ENCODE data around the gene MPHOSPH10. TPM values are rescaled to one million over a fixed set of nuclear protein-coding genes. Genes with fewer than 3 reads are reported as not detected.

Gene MPHOSPH10
- total and polyA plus RNA-seq, 2 of the 13 experiments (the other 11 are each of a cell fraction or from before 2014, with no cell fraction given) = 37.8 to 137 TPM

DNA sequence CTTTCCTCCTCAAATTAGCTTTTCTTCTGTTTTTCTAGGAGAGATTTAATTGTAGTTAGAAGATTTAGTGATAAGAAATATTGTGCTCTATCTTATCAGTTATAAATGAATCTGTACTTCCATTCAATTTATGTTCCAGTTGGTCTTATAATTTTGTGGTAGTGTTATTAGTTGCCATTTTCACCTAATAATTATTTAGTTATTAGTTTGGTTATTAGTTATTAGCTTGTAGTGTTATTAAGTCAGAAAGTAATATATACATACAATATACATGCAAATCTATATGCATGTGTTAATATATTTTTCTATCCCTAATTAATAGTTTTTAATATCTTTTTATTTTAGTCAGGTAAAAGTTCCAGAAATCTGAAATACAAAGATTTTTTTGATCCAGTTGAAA is 3.2 kb downstream of the MPHOSPH10 start:
- H3K4me3 ChIP-seq (replicated peaks in 1 of 3; ENCODE audit: insufficient read depth in 1 of 3, low read depth in 2 of 3, low read length in 3 of 3) = peak overlapping the region in 2 of 3 experiments; percentile 56 to 94; a peak in 2 of 6 replicates
- H3K36me3 ChIP-seq (replicated peaks in 1 of 2; ENCODE audit: control insufficient read depth in 1 of 2, insufficient read depth in 2 of 2, low read length in 2 of 2) = peaks cover 17 to 52% of the 10 kb centered on the region in 2 experiments
- H3K9me3 ChIP-seq (ENCODE audit: low read length) = no peaks in the 10 kb centered on the region
- peaks cover 8% of the 10 kb centered on the region; the same call in 1 of the 2 replicates for H4K20me1 ChIP-seq (ENCODE audit: insufficient read depth, low read length)
- in situ Hi-C loops (cut with HindIII; ENCODE audit: extremely low pct_ligation_motif_present, low pct_unique_long_range_greater_than_20kb) = no loop called here
- POLR2A ChIA-PET = no interaction called here
- ATAC-seq (no peak), FAIRE-seq (no peak), DNase-seq (ENCODE audit: low spot score) (no peak)
- no peak overlapping the region for H3K27ac ChIP-seq (ENCODE audit: extremely low read length, insufficient read depth, low read length)
- TF ChIP-seq HIVEP1 (CRISPR knock-in tag; IDR thresholded peaks at IDR 0.05) = no peak
- no peak for TF ChIP-seq ZNF850 (CRISPR knock-in tag; conservative IDR thresholded peaks at IDR 0.05)
- TF ChIP-seq ZNF773 (CRISPR knock-in tag; IDR thresholded peaks at IDR 0.05; ENCODE audit: borderline replicate concordance) = no peak
- TF ChIP-seq NFYB (CRISPR knock-in tag; IDR thresholded peaks at IDR 0.05) = no peak
- TF ChIP-seq, protein P1, sequence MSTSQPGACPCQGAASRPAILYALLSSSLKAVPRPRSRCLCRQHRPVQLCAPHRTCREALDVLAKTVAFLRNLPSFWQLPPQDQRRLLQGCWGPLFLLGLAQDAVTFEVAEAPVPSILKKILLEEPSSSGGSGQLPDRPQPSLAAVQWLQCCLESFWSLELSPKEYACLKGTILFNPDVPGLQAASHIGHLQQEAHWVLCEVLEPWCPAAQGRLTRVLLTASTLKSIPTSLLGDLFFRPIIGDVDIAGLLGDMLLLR (CRISPR knock-in tag; IDR thresholded peaks at IDR 0.05) = no peak
- no peak for TF ChIP-seq NCOA1 (CRISPR knock-in tag; IDR thresholded peaks at IDR 0.05)
- no peak for TF ChIP-seq FOXC1 (CRISPR knock-in tag; IDR thresholded peaks at IDR 0.05; ENCODE audit: borderline replicate concordance)
- TF ChIP-seq PAF1 (CRISPR knock-in tag; IDR thresholded peaks at IDR 0.05) = no peak
- no peak for TF ChIP-seq PCBP2 (optimal IDR thresholded peaks at IDR 0.05; ENCODE audit: low read depth, low read length, poor library complexity, severe bottlenecking)
- TF ChIP-seq ZKSCAN8 (CRISPR knock-in tag; IDR thresholded peaks at IDR 0.05; ENCODE audit: borderline replicate concordance) = no peak
- TF ChIP-seq ZNF598 (CRISPR knock-in tag; IDR thresholded peaks at IDR 0.05; ENCODE audit: borderline replicate concordance) = no peak
- no peak for TF ChIP-seq ARID2 (CRISPR knock-in tag; IDR thresholded peaks at IDR 0.05; ENCODE audit: borderline replicate concordance)
- no peak for TF ChIP-seq ZNF788 (CRISPR knock-in tag; IDR thresholded peaks at IDR 0.05; ENCODE audit: borderline replicate concordance)
- no peaks in the 10 kb centered on the region; a peak in 1 of 5 replicates for H3K27me3 ChIP-seq (ENCODE audit: control insufficient read depth in 1 of 2, insufficient read depth in 2 of 2, low read length in 2 of 2)
- no TSS peak for BruUV-seq (replicated peaks)
- peaks cover 48% of the 10 kb centered on the region for H3K4me1 ChIP-seq (ENCODE audit: insufficient read depth, low read length)
- CTCF ChIA-PET (ENCODE audit: low intra/inter-chr PET ratio, low total read pairs) = no interaction called here
- H2AFZ ChIP-seq (ENCODE audit: low read length) = no peak overlapping the region
- 0 out of 2 replicates have a peak overlapping the region, but pooled peaks have one; percentile 17 for H3K9ac ChIP-seq (ENCODE audit: insufficient read depth, low read depth, low read length)
- peak overlapping the region; percentile 96 for H3K4me2 ChIP-seq (ENCODE audit: low read depth, low read length)
- peaks cover 61% of the 10 kb centered on the region for H3K79me2 ChIP-seq (ENCODE audit: insufficient read depth, low read length)
- intact Hi-C loops (cut with micrococcal nuclease; ENCODE audit: unreplicated experiment) = no loop called here
